Measurements from ENCODE around the gene CDX2. TPM values are rescaled to one million over a fixed set of nuclear protein-coding genes. Genes with fewer than 3 reads are reported as not detected.
A peak's percentile ranks its signal among the peaks of the same experiment; 100 is the strongest.

Gene CDX2
- total RNA-seq, 1 donor from 2014 or later: not detected

GRCh38 chr13:27960362-27961226, 8.5 kb downstream of the CDX2 start:
- H3K4me3 ChIP-seq (ENCODE audit: low read depth, low read length): peak overlapping the region; percentile 37

GRCh38 chr13:27959976-27960361, 9.1 kb downstream of the CDX2 start:
- peak overlapping the region; percentile 37 for H3K4me3 ChIP-seq (ENCODE audit: low read depth, low read length)
- TF ChIP-seq CTCF (conservative IDR thresholded peaks at IDR 0.05; ENCODE audit: low read depth, low read length): no peak
- no peak for DNase-seq (ENCODE audit: low read depth)

More at GRCh38 chr13:27960362-27961226, 8.5 kb downstream of the CDX2 start:
- TF ChIP-seq CTCF (conservative IDR thresholded peaks at IDR 0.05; ENCODE audit: low read depth, low read length): peak; percentile 54
- no peak for DNase-seq (ENCODE audit: low read depth)

- TF ChIP-seq CTCF (conservative IDR thresholded peaks at IDR 0.05; ENCODE audit: low read depth, low read length): no peak
- H3K4me3 ChIP-seq (ENCODE audit: low read depth, low read length): no peak overlapping the region
- DNase-seq (ENCODE audit: low read depth): no peak
These were observed 12.4 kb downstream of the CDX2 start for GRCh38 chr13:27956576-27957300.

GRCh38 chr13:27955014-27955591, 14.0 kb downstream of the CDX2 start:
- H3K4me3 ChIP-seq (ENCODE audit: low read depth, low read length): no peak overlapping the region
- no peak for DNase-seq (ENCODE audit: low read depth)
- TF ChIP-seq CTCF (conservative IDR thresholded peaks at IDR 0.05; ENCODE audit: low read depth, low read length): no peak

GRCh38 chr13:27954406-27954851, 14.7 kb downstream of the CDX2 start:
- DNase-seq (ENCODE audit: low read depth): no peak
- no peak for TF ChIP-seq CTCF (conservative IDR thresholded peaks at IDR 0.05; ENCODE audit: low read depth, low read length)
- peak overlapping the region; percentile 52 for H3K4me3 ChIP-seq (ENCODE audit: low read depth, low read length)

- TF ChIP-seq CTCF (conservative IDR thresholded peaks at IDR 0.05; ENCODE audit: low read depth, low read length): peak; percentile 81
- DNase-seq (ENCODE audit: low read depth): no peak
- peak overlapping the region; percentile 52 for H3K4me3 ChIP-seq (ENCODE audit: low read depth, low read length)
These were observed 15.3 kb downstream of the CDX2 start for GRCh38 chr13:27953676-27954405.

Data from epithelial cell of proximal tubule (primary cell).